Astrocyte of the cerebellum (primary cell): ENCODE results near the gene CCDC177.

ENCODE experiments used
- DNase-seq: peaks from one replicate; pipeline ENCODE4 v3.0.0-alpha.2; 2011; ENCODE audit warnings: low read depth
- H3K4me3 ChIP-seq: 2 replicates; pipeline ENCODE4 v1.5.1; 2011; ENCODE audit warnings: mild to moderate bottlenecking, low read depth, low read length, moderate library complexity
- CTCF ChIP-seq: IDR thresholded peaks from 2 replicates; pipeline ENCODE4 v1.5.1; 2012; ENCODE audit warnings: low read length, low read depth, moderate library complexity, mild to moderate bottlenecking; ENCODE audit errors: missing control alignments
- in situ Hi-C: cut with HindIII; loops from 2 replicates; pipeline ENCODE4 v1.10.0; 2017; ENCODE audit warnings: low sequenced_read_pairs

The CCDC177 gene

DNA sequence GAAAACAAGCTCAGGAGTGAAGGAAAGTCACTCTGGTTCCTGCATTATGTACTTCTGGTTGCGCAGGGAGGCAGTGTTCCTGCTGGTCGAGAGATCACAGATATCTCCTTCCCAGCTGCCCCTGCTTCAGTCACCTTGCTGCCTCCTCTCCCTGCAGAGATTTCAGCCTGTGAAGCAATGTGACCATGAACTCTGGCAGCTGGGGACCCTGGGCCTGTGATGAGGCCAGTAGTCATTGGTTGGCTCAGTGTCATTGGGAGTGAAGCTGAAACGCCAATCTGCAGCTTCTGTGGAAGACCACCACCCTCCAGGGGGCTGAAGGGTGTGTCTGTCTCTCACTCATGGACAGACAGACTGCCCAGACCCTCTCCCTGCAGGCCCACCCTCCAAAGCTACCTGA lies 45.1 kb downstream of the CCDC177 start:
- TF ChIP-seq CTCF, result no peak
- in situ Hi-C loops, result no loop called here
- DNase-seq, result no peak
- H3K4me3 ChIP-seq, result no peak overlapping the region

DNA sequence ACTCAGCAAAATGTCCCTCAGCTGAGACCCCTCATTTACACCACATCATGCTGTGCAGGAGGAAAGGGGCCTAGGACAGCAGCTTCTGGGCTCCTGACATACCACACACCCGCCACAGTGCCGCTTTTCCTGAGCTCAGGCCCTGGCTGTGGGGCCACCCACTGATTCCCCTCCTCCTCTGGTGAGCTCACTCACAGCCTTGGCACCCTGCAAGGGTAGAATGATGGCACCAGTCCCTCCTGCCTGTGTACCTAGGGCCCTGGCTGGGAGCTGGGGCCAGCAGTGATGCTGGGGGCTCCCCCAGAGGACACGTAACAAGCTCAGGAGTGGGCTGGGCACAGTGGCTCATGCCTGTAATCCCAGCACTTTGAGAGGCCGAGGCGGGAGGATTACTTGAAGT lies 45.7 kb downstream of the CCDC177 start:
- in situ Hi-C loops, result no loop called here

GRCh38 chr14:69528143-69528542 lies 46.5 kb downstream of the CCDC177 start:
- no peak for TF ChIP-seq CTCF
- in situ Hi-C loops, result no loop called here

More for the DNA sequence above, 45.7 kb downstream of the CCDC177 start:
- no peak for TF ChIP-seq CTCF
- H3K4me3 ChIP-seq, result no peak overlapping the region
- no peak for DNase-seq

DNA sequence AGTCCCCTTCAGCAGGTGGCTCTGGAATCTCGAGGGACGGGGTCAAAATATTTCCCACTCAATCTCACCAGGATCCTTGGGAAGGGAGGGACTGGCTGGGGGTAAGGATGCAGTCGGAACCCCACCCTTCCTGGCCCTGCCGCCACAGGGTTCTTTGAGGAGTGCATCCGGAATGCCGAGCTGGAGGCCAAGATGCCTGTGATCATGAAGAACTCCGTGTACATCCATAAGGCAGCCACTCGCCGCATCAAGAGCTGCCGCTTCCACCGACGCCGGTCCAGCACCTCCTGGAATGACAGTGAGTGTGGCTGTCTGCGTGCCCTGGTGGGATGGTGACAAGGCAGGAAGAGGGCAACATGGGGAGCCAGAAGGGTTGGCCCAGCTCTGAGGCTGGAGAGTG lies 47.0 kb downstream of the CCDC177 start:
- H3K4me3 ChIP-seq, result no peak overlapping the region
- TF ChIP-seq CTCF, result no peak
- in situ Hi-C loops, result no loop called here

More at GRCh38 chr14:69528143-69528542, 46.5 kb downstream of the CCDC177 start:
- H3K4me3 ChIP-seq, result no peak overlapping the region
- no peak for DNase-seq

DNA sequence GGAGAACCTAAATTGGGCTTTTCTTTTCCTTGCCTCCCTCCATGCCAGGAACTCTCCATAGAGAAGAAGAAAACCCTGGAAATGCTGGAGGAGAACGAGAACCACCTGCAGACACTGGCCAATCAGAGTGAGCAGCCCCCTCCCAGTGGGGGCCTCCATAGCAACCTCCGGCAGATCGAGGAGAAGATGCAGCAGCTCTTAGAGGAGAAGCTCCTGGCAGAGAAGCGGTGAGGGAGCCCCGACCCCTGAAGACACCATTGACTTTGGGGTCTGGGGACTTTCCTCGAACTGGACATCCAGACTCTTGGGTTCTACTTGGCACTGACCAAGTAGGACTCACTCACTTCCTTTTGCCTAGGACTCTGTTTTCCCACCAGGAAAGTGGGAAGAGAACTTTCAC lies 48.8 kb downstream of the CCDC177 start:
- H3K4me3 ChIP-seq, result no peak overlapping the region
- in situ Hi-C loops, result no loop called here
- no peak for DNase-seq
- no peak for TF ChIP-seq CTCF

More for the DNA sequence above, 47.0 kb downstream of the CCDC177 start:
- no peak for DNase-seq

- no peak overlapping the region for H3K4me3 ChIP-seq
- no peak for TF ChIP-seq CTCF
- in situ Hi-C loops, result no loop called here
- no peak for DNase-seq
Observed at GRCh38 chr14:69522026-69522425, 52.6 kb downstream of the CCDC177 start.
